KMS-11 (cell line): Measurements from ENCODE around the gene KHSRP.

Source experiments
- H2AFZ ChIP-seq: fragments of 200-600 bp; sonication (generic); 2 replicates; pipeline ENCODE4 v1.6.1; 2016; ENCODE audit warnings: antibody characterized with exemption, mixed run types, low read depth
- H3K27ac ChIP-seq: fragments of 200-600 bp; sonication (generic); 2 replicates; pipeline ENCODE4 v1.6.1; 2016; ENCODE audit warnings: mild to moderate bottlenecking, mixed run types
- H3K27me3 ChIP-seq: fragments of 200-600 bp; sonication (generic); 2 replicates; pipeline ENCODE4 v1.6.1; 2017; ENCODE audit warnings: mild to moderate bottlenecking, low read depth, mixed run types, moderate library complexity; ENCODE audit not compliant: insufficient read depth
- H3K36me3 ChIP-seq: fragments of 200-600 bp; sonication (generic); 2 replicates; pipeline ENCODE4 v1.6.1; 2017; ENCODE audit warnings: mild to moderate bottlenecking, mixed run types; ENCODE audit not compliant: insufficient read depth
- H3K4me1 ChIP-seq: fragments of 200-600 bp; sonication (generic); 2 replicates; pipeline ENCODE4 v1.6.1; 2016; ENCODE audit warnings: mild to moderate bottlenecking, low read depth, mixed run types; ENCODE audit not compliant: poor library complexity, severe bottlenecking
- H3K4me2 ChIP-seq: fragments of 200-600 bp; sonication (generic); 2 replicates; pipeline ENCODE4 v1.7.0; 2016; ENCODE audit warnings: mild to moderate bottlenecking, mixed run types
- H3K4me3 ChIP-seq: fragments of 200-600 bp; sonication (generic); IDR thresholded peaks from 2 replicates; pipeline ENCODE4 v1.6.1; 2017; ENCODE audit warnings: low read depth, low read length, mixed read lengths; ENCODE audit not compliant: insufficient read depth
- H3K79me2 ChIP-seq: fragments of 200-600 bp; sonication (generic); 2 replicates; pipeline ENCODE4 v1.6.1; 2016; ENCODE audit warnings: low read depth, mixed run types; ENCODE audit not compliant: insufficient read depth
- H3K9ac ChIP-seq: fragments of 200-600 bp; sonication (generic); 2 replicates; pipeline ENCODE4 v1.6.1; 2016; ENCODE audit warnings: mild to moderate bottlenecking, mixed run types
- H4K20me1 ChIP-seq: fragments of 200-600 bp; sonication (generic); 2 replicates; pipeline ENCODE4 v1.6.1; 2016; ENCODE audit warnings: mild to moderate bottlenecking, mixed run types; ENCODE audit not compliant: insufficient read depth
- CTCF ChIP-seq: fragments of 200-600 bp; sonication (generic); conservative IDR thresholded peaks from 2 replicates; pipeline ENCODE4 v1.6.1; 2017; ENCODE audit warnings: low read depth, mild to moderate bottlenecking, antibody characterized with exemption, low read length, moderate library complexity, mixed read lengths

Gene KHSRP

GRCh38 chr19:6470173-6470572 lies 45.6 kb upstream of the KHSRP start:
- no peaks in the 10 kb centered on the region for H3K36me3 ChIP-seq
- H3K4me3 ChIP-seq = no peak overlapping the region
- no peak overlapping the region for H2AFZ ChIP-seq
- H3K79me2 ChIP-seq = no peaks in the 10 kb centered on the region
- peaks cover 26% of the 10 kb centered on the region; the same call in 1 of the 2 replicates for H3K27me3 ChIP-seq
- no peaks in the 10 kb centered on the region for H4K20me1 ChIP-seq
- H3K4me2 ChIP-seq = no peak overlapping the region
- H3K27ac ChIP-seq = no peak overlapping the region
- no peaks in the 10 kb centered on the region for H3K4me1 ChIP-seq
- no peak for TF ChIP-seq CTCF
- no peak overlapping the region for H3K9ac ChIP-seq

- no peak for TF ChIP-seq CTCF
Observed at GRCh38 chr19:6467384-6467783, 42.8 kb upstream of the KHSRP start.

GRCh38 chr19:6466526-6467248 lies 42.1 kb upstream of the KHSRP start:
- no peaks in the 10 kb centered on the region for H3K36me3 ChIP-seq

More at GRCh38 chr19:6467384-6467783, 42.8 kb upstream of the KHSRP start:
- peaks cover 26% of the 10 kb centered on the region; the same call in 1 of the 2 replicates for H3K27me3 ChIP-seq
- H3K4me2 ChIP-seq = no peak overlapping the region
- no peaks in the 10 kb centered on the region for H4K20me1 ChIP-seq
- no peak overlapping the region for H3K27ac ChIP-seq
- H3K36me3 ChIP-seq = no peaks in the 10 kb centered on the region
- no peaks in the 10 kb centered on the region for H3K79me2 ChIP-seq
- H3K9ac ChIP-seq = no peak overlapping the region
- no peak overlapping the region for H3K4me3 ChIP-seq
- H3K4me1 ChIP-seq = no peaks in the 10 kb centered on the region
- no peak overlapping the region for H2AFZ ChIP-seq

GRCh38 chr19:6465663-6466062 lies 41.1 kb upstream of the KHSRP start:
- no peaks in the 10 kb centered on the region for H3K79me2 ChIP-seq
- no peak overlapping the region for H3K4me2 ChIP-seq
- no peaks in the 10 kb centered on the region for H3K36me3 ChIP-seq
- H3K9ac ChIP-seq = no peak overlapping the region
- TF ChIP-seq CTCF = no peak
- peaks cover 26% of the 10 kb centered on the region; the same call in 1 of the 2 replicates for H3K27me3 ChIP-seq
- H2AFZ ChIP-seq = no peak overlapping the region
- H3K4me1 ChIP-seq = no peaks in the 10 kb centered on the region
- no peaks in the 10 kb centered on the region for H4K20me1 ChIP-seq
- no peak overlapping the region for H3K4me3 ChIP-seq
- no peak overlapping the region for H3K27ac ChIP-seq

More at GRCh38 chr19:6466526-6467248, 42.1 kb upstream of the KHSRP start:
- TF ChIP-seq CTCF = no peak
- Histone ChIP-seq H3K9ac (no peak overlapping the region), H3K4me3 (no peak overlapping the region), H2AFZ (no peak overlapping the region), H4K20me1 (no peaks in the 10 kb centered on the region), H3K27ac (no peak overlapping the region), H3K27me3 (peaks cover 26% of the 10 kb centered on the region; the same call in 1 of the 2 replicates), H3K4me1 (no peaks in the 10 kb centered on the region), H3K4me2 (no peak overlapping the region), H3K79me2 (no peaks in the 10 kb centered on the region)
